Renal cortex interstitium (tissue), 15 donors: Measurements from ENCODE around the gene AGO1. TPM values are rescaled to one million over a fixed set of nuclear protein-coding genes. Genes with fewer than 3 reads are reported as not detected.

ENCODE experiments used
- DNase-seq, 11 donors: peaks; one replicate each; pipeline ENCODE4 v3.0.0-alpha.2; 2013; ENCODE audit warnings: low read depth in 9 of 11, low spot score in 4 of 11; ENCODE audit errors: extremely low read depth in 1 of 11
- long read RNA-seq, 16 experiments: transcript quantifications; one replicate each; lab custom pipeline, GENCODE V29; 2026
- polyA plus RNA-seq, 3 donors: library from polyadenylated mRNA; unstranded; fragments of 120-200 nt; gene quantifications; one replicate each; pipeline ENCODE4 v1.2.1, GENCODE V29; 2013; ENCODE audit not compliant: insufficient read length in 3 of 3

Gene AGO1
- polyA plus RNA-seq = 10 to 100 TPM; 17.1 to 18.5 (median 17.2) TPM
- long read RNA-seq, donor 1, full-length matches to known transcripts = 1 of 1 reads
- long read RNA-seq, donor 1, partial matches to known transcripts = 0 of 1 reads
- long read RNA-seq, donor 1, other reads (novel, unspliced or antisense) = 0 of 1 reads
- long read RNA-seq, donor 2, full-length matches to known transcripts = 3 of 3 reads
- long read RNA-seq, donor 2, partial matches to known transcripts = 0 of 3 reads
- long read RNA-seq, donor 2, other reads (novel, unspliced or antisense) = 0 of 3 reads
- long read RNA-seq, donor 3, full-length matches to known transcripts = 1 of 1 reads
- long read RNA-seq, donor 3, partial matches to known transcripts = 0 of 1 reads
- long read RNA-seq, donor 3, other reads (novel, unspliced or antisense) = 0 of 1 reads
- long read RNA-seq, donor 4, full-length matches to known transcripts = 1 of 1 reads
- long read RNA-seq, donor 4, partial matches to known transcripts = 0 of 1 reads
- long read RNA-seq, donor 4, other reads (novel, unspliced or antisense) = 0 of 1 reads
- long read RNA-seq, donor 5 = 0 reads
- long read RNA-seq, donor 6 = 0 reads
- long read RNA-seq, donor 7 = 0 reads
- long read RNA-seq, donor 8 = 0 reads
- long read RNA-seq, donor 9 = 0 reads
- long read RNA-seq, donor 10, full-length matches to known transcripts = 1 of 1 reads
- long read RNA-seq, donor 10, partial matches to known transcripts = 0 of 1 reads
- long read RNA-seq, donor 10, other reads (novel, unspliced or antisense) = 0 of 1 reads
- long read RNA-seq, donor 11 = 0 reads
- long read RNA-seq, donor 12, full-length matches to known transcripts = 2 of 2 reads
- long read RNA-seq, donor 12, partial matches to known transcripts = 0 of 2 reads
- long read RNA-seq, donor 12, other reads (novel, unspliced or antisense) = 0 of 2 reads
- long read RNA-seq, donor 13, full-length matches to known transcripts = 2 of 2 reads
- long read RNA-seq, donor 13, partial matches to known transcripts = 0 of 2 reads
- long read RNA-seq, donor 13, other reads (novel, unspliced or antisense) = 0 of 2 reads
- long read RNA-seq, donor 14 = 0 reads
- long read RNA-seq, donor 15, full-length matches to known transcripts = 3 of 3 reads
- long read RNA-seq, donor 15, partial matches to known transcripts = 0 of 3 reads
- long read RNA-seq, donor 15, other reads (novel, unspliced or antisense) = 0 of 3 reads
- long read RNA-seq, donor 16, full-length matches to known transcripts = 1 of 28 reads
- long read RNA-seq, donor 16, partial matches to known transcripts = 27 of 28 reads
- long read RNA-seq, donor 16, other reads (novel, unspliced or antisense) = 0 of 28 reads

GRCh38 chr1:35882945-35883634, at the start of gene AGO1:
Gene AGO1 (plus strand): TSS chr1:35883209. CDS start chr1:35883422, 213 bp downstream.
- DNase-seq = peak; percentile 69 to 93 (median 89)

GRCh38 chr1:35833395-35833794, 49.6 kb upstream of the AGO1 start:
- DNase-seq = no peak

GRCh38 chr1:35834218-35834617, 48.8 kb upstream of the AGO1 start:
- no peak for DNase-seq

GRCh38 chr1:35835398-35835797, 47.6 kb upstream of the AGO1 start:
- no peak for DNase-seq

GRCh38 chr1:35836734-35837133, 46.3 kb upstream of the AGO1 start:
- DNase-seq = no peak

GRCh38 chr1:35838693-35839245, 44.2 kb upstream of the AGO1 start:
- DNase-seq = no peak

GRCh38 chr1:35844826-35845225, 38.2 kb upstream of the AGO1 start:
- no peak for DNase-seq

GRCh38 chr1:35845766-35846165, 37.2 kb upstream of the AGO1 start:
- no peak for DNase-seq

- DNase-seq = no peak
These were observed 35.0 kb upstream of the AGO1 start for GRCh38 chr1:35847935-35848565.

GRCh38 chr1:35850051-35850450, 33.0 kb upstream of the AGO1 start:
- no peak for DNase-seq

- no peak for DNase-seq
These were observed 32.3 kb upstream of the AGO1 start for GRCh38 chr1:35850716-35851115.

- DNase-seq = peak; percentile 27 to 77 (median 48)
These were observed 31.7 kb upstream of the AGO1 start for GRCh38 chr1:35851132-35851869.

GRCh38 chr1:35852241-35852640, 30.8 kb upstream of the AGO1 start:
- no peak for DNase-seq

GRCh38 chr1:35854989-35855700, 27.9 kb upstream of the AGO1 start:
- DNase-seq = no peak

- DNase-seq = no peak
These were observed 26.0 kb upstream of the AGO1 start for GRCh38 chr1:35856964-35857363.

- DNase-seq = no peak
These were observed 25.2 kb upstream of the AGO1 start for GRCh38 chr1:35857830-35858229.

GRCh38 chr1:35860696-35861095, 22.3 kb upstream of the AGO1 start:
- no peak for DNase-seq
